GM12892 (cell line): ENCODE results near the gene TSSC4.

Experiments used
- POLR2A ChIP-seq: IDR thresholded peaks from 2 replicates; pipeline ENCODE4 v1.6.1; 2011; ENCODE audit warnings: low read depth, low read length, control low read depth
- POLR2AphosphoS5 ChIP-seq: IDR thresholded peaks from 2 replicates; pipeline ENCODE4 v1.6.1; 2011; ENCODE audit warnings: low read depth, low read length, control low read depth
- TAF1 ChIP-seq: IDR thresholded peaks from 2 replicates; pipeline ENCODE4 v1.6.1; 2011; ENCODE audit warnings: low read depth, mild to moderate bottlenecking, control low read depth, low read length, borderline replicate concordance

GRCh38 chr11:2417856-2418692 is 17.5 kb downstream of the TSSC4 start:
- TF ChIP-seq TAF1 (no peak), POLR2A (no peak), POLR2AphosphoS5 (no peak)
